Measurements from ENCODE around the gene POLR2A.
A peak's percentile ranks its signal among the peaks of the same experiment; 100 is the strongest.

The POLR2A gene

DNA sequence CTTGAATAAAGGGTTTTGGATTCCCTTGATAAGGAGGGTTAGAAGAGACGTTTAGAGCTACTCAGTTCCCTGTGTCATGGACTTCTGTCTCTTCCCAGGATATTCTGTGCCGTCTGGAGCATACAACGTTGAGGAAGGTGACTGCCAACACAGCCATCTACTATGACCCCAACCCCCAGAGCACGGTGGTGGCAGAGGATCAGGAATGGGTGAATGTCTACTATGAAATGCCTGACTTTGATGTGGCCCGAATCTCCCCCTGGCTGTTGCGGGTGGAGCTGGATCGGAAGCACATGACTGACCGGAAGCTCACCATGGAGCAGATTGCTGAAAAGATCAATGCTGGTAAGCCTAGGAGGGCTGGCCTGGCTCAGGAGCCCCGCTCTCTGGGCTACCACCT lies 24.7 kb downstream of the POLR2A start:
- DNase-seq = no peak

DNA sequence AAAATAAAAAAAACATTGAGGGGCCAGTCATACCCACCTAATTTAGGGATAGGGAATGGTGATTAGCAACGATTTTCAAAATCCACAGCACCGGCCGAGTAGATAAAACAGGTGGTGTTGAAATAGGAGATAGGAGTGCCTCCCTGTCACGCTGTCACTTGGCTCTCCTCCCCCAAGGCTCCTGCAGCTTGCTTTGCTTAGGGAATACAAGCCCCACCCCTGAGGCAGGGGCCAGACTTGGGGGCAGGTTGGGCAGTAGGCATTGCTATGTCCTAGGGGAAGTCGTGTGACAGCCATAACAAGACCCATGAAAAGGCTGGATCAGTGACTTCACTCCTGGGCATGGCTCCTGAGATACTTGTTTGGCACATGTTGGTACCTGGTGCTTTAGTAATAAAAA lies 25.8 kb downstream of the POLR2A start:
- no peak for DNase-seq

DNA sequence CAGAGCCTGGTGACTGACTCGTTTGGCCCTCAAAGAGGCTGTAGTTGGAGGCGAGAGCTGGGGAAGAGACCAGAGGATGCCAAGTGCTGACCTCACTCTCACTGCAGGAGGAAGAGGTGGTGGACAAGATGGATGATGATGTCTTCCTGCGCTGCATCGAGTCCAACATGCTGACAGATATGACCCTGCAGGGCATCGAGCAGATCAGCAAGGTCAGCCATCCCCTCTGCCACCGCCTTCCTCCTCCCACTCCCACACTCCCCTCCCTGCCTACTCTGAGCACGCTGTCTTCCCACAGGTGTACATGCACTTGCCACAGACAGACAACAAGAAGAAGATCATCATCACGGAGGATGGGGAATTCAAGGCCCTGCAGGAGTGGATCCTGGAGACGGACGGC lies 26.9 kb downstream of the POLR2A start:
- no peak for DNase-seq

DNA sequence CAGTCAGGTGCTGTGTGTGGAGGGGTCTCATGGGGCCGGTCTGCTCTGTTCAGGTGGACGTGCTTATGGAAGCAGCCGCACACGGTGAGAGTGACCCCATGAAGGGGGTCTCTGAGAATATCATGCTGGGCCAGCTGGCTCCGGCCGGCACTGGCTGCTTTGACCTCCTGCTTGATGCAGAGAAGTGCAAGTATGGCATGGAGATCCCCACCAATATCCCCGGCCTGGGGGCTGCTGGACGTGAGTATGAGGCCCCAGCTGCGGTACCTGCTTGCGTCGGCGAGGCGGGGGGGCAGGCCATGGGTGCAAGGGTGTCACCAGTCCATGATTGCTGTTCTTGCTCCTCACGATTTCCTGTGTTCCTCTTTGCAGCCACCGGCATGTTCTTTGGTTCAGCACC lies 27.9 kb downstream of the POLR2A start:
- no peak for DNase-seq

DNA sequence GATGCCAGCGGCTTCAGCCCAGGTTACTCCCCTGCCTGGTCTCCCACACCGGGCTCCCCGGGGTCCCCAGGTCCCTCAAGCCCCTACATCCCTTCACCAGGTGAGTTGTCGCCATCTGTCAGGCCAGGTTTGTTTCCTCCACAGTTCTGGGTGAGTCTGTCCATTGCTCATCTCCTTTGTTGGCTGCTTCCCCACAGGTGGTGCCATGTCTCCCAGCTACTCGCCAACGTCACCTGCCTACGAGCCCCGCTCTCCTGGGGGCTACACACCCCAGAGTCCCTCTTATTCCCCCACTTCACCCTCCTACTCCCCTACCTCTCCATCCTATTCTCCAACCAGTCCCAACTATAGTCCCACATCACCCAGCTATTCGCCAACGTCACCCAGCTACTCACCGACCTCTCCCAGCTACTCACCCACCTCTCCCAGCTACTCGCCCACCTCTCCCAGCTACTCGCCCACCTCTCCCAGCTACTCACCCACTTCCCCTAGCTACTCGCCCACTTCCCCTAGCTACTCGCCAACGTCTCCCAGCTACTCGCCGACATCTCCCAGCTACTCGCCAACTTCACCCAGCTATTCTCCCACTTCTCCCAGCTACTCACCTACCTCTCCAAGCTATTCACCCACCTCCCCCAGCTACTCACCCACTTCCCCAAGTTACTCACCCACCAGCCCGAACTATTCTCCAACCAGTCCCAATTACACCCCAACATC lies 28.8 kb downstream of the POLR2A start:
- DNase-seq = no peak

DNA sequence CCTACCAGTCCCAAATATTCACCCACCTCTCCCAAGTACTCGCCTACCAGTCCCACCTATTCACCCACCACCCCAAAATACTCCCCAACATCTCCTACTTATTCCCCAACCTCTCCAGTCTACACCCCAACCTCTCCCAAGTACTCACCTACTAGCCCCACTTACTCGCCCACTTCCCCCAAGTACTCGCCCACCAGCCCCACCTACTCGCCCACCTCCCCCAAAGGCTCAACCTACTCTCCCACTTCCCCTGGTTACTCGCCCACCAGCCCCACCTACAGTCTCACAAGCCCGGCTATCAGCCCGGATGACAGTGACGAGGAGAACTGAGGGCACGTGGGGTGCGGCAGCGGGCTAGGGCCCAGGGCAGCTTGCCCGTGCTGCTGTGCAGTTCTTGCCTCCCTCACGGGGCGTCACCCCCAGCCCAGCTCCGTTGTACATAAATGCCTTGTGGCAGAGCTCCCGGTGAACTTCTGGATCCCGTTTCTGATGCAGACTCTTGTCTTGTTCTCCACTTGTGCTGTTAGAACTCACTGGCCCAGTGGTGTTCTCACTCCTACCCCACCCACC lies 29.8 kb downstream of the POLR2A start:
- no peak for DNase-seq

DNA sequence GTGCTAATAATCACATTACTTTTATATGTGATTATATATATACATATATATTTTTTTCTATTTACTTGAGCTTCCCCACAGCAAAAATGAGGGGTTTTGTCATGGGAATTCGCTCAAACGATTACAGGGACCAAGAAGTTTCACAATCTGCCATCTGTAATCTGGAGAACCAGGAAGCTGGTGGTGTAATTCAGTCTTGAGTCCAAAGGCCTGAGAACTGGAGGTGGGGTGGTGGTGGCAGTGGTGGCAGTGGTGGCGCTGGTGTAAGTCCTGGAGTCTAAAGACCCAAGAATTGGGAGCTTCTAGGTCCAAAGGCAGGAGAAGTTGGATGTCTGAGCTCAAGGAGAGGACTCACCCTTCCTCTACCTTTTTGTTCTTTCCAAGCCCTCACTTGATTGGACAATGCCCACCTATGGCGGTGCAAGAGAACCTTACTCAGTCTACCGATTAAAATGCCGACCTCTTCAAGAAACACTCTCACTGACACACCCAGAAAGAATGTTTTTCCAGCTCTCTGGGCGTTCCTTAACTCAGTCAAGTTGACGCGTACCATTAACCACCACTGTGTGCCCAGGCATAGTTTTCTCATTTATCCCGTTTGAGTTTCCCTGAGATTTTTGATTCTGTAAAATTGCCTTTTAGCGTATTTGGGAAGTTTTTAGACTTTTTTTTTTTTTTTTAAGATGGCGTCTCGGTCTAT lies 31.9 kb downstream of the POLR2A start:
- DNase-seq = no peak

DNA sequence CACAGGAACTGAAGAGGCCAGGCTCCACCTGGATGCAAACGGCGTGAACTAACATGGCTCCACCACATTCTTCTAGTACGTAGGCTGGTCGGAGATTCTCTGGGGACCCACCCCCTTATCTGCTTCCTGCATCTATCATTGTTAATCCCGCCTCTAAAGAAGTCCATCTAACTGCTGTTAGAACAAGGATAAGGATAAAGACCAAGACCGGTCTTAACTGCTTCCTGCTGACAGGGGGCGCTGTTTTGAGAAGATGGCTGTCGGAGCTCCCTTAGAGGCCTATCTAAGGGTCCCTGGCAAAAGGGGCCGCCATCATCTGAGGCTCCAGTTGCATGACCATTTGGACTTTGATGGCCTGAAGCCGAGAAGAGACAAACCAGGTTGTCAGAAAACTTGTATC lies 38.9 kb downstream of the POLR2A start:
- DNase-seq = peak; percentile 4

DNA sequence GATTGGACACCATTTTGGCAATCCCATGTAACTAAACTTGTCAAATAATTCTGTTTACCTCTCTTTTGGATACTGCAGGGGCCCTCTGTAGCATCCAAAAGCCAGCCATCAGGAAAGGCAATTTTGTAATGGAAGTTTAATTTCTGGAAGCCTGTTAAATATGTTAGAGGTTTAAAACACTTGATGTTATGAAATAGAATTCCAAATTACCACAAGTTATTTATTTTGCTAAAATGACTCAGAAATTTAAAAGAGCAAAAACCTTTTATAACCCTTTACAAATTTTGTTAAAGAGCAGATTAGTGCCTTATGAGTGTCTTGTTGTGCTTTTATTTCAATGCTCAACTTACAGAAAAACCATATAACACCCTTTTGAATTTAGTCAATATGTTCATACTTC lies 44.7 kb downstream of the POLR2A start:
- no peak for DNase-seq

DNA sequence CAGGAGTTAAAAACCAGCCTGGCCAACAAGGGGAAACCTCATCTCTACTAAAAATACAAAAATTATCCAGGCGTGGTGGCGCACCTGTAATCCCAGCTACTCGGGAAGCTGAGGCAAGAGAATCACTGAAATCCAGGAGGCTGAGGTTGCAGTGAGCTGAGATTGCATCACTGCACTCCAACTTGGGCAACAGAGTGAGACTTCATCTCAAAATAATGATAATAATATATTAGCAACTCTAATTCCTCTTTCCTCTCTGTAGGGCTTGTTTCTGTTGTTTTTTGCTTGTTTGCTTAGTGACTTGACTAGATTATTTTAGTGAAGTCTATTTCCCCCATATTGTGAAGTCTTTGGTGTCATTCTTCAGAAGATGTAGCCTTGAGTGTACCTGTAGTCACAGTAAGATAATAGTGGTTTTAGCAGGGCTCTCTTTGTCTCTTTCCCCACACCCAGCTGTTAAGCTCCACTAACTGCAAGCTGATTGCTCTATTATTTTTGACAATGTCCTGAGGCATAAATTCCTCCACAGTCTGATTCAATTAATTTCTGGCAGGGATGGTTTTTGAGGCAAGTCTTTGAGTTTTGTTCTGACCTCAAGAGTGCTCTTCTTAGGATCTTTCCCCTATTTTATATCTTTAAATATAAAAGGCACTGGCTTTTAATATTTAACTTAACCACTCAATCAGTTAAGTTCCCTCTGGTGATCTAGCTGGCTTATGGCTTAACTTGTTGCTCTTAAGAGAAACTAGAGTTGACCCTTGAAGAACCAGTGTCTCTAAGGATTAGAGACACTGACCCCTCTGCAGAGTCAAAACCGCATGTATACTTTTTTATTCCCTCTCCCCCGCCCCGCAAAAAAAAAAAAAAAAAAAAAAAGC lies 46.1 kb downstream of the POLR2A start:
- peak; percentile 10 for DNase-seq

DNA sequence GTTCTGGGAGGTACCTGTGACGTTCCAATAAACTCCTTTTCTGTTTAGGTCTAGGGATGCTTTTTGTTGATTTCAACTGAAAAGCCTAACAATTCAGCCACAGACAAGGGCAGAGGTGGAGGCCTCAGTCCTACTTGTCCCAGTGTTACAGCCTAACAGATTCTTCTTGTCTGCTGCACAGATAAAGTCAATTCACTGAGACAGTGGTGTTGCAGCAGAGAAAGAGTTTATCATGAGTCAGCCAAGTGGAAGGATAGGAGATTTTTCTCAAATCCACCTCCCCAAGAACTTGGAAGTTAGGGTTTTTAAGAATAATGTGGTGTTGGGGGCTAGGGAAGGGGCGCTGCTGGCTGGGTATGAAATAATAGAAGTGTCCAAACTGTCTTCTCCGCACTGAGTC lies 53.9 kb downstream of the POLR2A start:
- no peak for DNase-seq

DNA sequence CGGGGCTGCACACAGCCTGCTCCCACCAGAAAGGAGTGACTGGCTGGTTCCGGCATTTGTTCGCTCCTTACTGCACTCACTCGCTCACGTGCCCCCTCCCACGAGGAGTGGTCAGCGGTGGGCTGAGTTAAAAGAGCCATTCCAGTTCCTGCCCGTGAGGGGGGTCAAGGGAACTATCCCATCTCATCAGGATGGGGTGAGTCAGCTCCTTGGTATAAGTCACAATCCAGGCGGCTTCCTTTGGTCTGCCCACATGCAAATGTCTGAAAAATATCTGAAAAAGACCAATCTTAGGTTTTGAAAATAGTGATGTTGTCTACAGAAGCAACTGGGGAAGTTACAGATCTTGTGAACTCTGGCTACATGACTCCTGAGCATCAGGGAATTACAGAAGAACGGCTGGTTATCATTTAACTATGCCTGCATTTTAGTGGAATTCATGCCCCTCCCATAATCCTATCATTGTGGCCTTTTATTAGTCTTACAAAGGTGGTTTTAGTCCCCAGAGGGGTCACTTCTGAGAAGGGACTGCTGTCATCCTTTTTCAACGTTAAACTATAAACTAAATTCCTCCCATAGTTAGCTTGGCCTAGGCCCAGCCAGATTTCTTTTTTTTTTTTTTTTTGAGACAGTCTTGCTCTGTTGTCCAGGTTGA lies 54.9 kb downstream of the POLR2A start:
- no peak for DNase-seq

DNA sequence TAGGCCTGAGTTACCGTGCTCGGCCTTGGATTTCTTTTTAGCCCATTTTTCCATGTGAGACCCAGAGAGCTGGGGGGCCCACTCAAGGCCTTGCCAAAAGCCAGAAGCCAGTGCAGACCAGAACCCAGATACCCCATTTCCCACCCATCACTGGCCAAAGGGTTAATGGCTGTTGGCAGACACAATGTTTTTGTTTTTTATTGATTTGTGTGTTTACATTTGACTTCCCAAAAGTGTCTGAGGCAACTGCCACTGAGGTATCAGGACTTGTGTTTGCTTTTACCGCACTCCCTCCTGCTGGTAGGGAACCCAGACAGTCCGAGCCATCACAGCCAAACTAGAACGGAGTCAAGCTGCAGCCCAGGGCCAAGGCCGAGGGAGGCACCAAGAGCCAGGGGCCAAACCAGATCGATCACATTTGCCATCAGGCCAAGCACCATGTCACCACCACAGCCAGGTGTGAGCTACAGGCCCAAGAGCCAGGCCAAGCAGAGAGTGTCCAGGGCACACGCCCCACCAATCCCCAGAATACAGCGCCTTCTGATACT lies 57.0 kb downstream of the POLR2A start:
- DNase-seq = no peak

DNA sequence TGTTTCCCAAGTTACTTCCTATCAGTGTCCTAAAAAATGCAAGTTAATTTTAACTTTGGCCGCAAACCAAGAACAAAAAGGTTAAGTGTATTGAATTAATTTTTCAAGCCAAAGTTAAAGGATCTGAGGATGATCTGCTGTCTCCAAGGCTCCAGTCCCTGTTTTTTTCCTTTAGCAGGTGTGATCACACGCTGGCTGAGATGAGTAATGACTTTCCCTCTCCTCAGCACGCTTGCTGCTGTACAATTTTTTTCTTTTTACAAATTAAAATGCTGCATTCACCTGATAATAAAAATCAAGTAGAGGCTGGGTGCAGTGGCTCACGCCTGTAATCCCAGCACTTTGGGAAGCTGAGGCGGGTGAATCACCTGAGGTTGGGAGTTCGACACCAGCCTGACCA lies 60.7 kb downstream of the POLR2A start:
- no peak for DNase-seq

DNA sequence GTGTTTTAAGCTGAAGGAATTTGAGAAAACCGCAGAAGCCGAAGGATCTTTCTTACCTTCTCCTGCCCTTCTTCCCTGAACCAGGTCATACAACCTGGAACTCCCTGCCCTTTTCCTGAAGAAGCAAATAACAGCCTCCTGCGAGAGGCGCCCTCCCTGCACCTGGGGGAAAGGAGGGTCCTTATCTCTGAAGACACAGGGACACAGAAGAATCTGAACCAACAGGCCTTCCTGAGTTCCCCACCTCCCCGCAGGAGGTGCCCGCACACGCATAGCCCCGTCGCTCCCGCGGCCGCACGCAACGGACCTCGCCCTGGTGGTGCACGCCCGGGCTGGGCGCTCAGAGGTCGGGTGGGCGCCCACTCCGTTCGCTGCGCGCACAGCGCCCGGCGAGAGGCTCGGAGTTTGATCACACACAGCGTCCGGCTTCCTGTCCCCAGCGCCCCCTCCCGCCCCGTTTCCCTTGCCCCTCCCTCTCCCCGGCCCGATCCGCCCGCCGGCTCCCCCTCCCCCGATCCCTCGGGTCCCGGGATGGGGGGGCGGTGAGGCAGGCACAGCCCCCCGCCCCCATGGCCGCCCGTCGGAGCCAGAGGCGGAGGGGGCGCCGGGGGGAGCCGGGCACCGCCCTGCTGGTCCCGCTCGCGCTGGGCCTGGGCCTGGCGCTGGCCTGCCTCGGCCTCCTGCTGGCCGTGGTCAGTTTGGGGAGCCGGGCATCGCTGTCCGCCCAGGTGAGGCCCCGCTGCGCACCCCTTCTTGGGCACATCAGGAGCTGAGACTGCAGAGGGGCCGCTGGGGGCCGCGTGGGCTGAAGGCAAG lies 64.6 kb downstream of the POLR2A start, which contains the start of gene TNFSF12:
Gene TNFSF12 (plus strand): TSS at position 474 of the 816 bp plus-strand sequence. CDS start 96 bp downstream, at position 570.
- peak; percentile 64 for DNase-seq

Measured in eye (tissue), 1 donor.